Endothelial cell of umbilical vein (primary cell): ENCODE measurements around the gene VPS9D1. TPM values are rescaled to one million over a fixed set of nuclear protein-coding genes. Genes with fewer than 3 reads are reported as not detected.
A peak's percentile ranks its signal among the peaks of the same experiment; 100 is the strongest.

Experiments used
- BruUV-seq: library from RNA; stranded (reverse); fragments of 400-500 nt; replicated peaks from 2 replicates; lab custom pipeline; 2021; lab: Mats Ljungman, UMichigan
- CTCF ChIA-PET: fragments of 300-600, 350-600 bp; sonication (Branson Sonifier 250); formaldehyde crosslinking; loops from one replicate; lab custom pipeline; 2021; ENCODE audit warnings: antibody characterized with exemption, inconsistent platforms; lab: Charles Lee
- POLR2A ChIA-PET: fragments of 300-600, 350-600 bp; sonication (Branson Sonifier 250); formaldehyde crosslinking; loops from one replicate; lab custom pipeline; 2021; ENCODE audit warnings: antibody characterized with exemption, inconsistent platforms; lab: Charles Lee
- DNase-seq: peaks from one replicate; pipeline ENCODE4 v3.0.0-alpha.2; 2011; ENCODE audit warnings: low read depth, low spot score
- FAIRE-seq: peaks from 2 replicates; lab custom pipeline; 2011; peaks lifted over from hg19 to GRCh38; lab: Jason Lieb, UNC
- H2AFZ ChIP-seq: 2 replicates; pipeline ENCODE4 v1.6.0; 2012; ENCODE audit warnings: low read depth, low read length, control low read depth, inconsistent platforms
- H3K27ac ChIP-seq: 2 replicates; pipeline ENCODE4 v1.5.1; 2011; ENCODE audit warnings: low read depth, mild to moderate bottlenecking, control low read depth, low read length, moderate library complexity; ENCODE audit not compliant: insufficient read depth
- H3K27me3 ChIP-seq, 2 experiments: 2 replicates each; pipeline versions ENCODE4 v1.6.0 to v1.6.1; 2011; ENCODE audit warnings: low read length in 2 of 2, mixed read lengths in 1 of 2; ENCODE audit not compliant: control insufficient read depth in 2 of 2, insufficient read depth in 2 of 2
- H3K36me3 ChIP-seq, 2 experiments: 2 replicates in 1 of 2; 3 replicates in 1 of 2; pipeline ENCODE4 v1.5.1; 2011; ENCODE audit warnings: low read length in 2 of 2, mild to moderate bottlenecking in 1 of 2, moderate library complexity in 1 of 2; ENCODE audit not compliant: control insufficient read depth in 2 of 2, insufficient read depth in 2 of 2; ENCODE audit errors: extremely low read depth in 1 of 2
- H3K4me1 ChIP-seq: 3 replicates; pipeline ENCODE4 v1.5.1; 2011; ENCODE audit warnings: mild to moderate bottlenecking, low read length; ENCODE audit not compliant: control insufficient read depth, insufficient read depth; ENCODE audit errors: extremely low read depth
- H3K4me2 ChIP-seq: 2 replicates; pipeline ENCODE4 v1.6.1; 2011; ENCODE audit warnings: low read length, control low read depth, mixed read lengths; ENCODE audit not compliant: insufficient read depth
- H3K4me3 ChIP-seq, 3 experiments: fragments of 200-600 bp in 1 of 3; sonication (generic), shearing (Covaris generic) in 1 of 3; replicated peaks in 1 of 3; 2 replicates each; pipeline ENCODE4 v1.5.1; 2011 to 2016; ENCODE audit warnings: control low read depth in 3 of 3, low read length in 3 of 3, mild to moderate bottlenecking in 2 of 3, inconsistent platforms in 1 of 3, low read depth in 1 of 3, moderate library complexity in 1 of 3; ENCODE audit not compliant: insufficient read depth in 1 of 3
- H3K79me2 ChIP-seq: 2 replicates; pipeline ENCODE4 v1.6.0; 2012; ENCODE audit warnings: low read length, inconsistent platforms; ENCODE audit not compliant: control insufficient read depth, insufficient read depth
- H3K9ac ChIP-seq: replicated peaks from 2 replicates; pipeline ENCODE3; 2011; ENCODE audit warnings: low read length, control low read depth; ENCODE audit not compliant: insufficient read depth; ENCODE audit errors: extremely low read depth
- H3K9me1 ChIP-seq: replicated peaks from 3 replicates; pipeline ENCODE4 v1.6.0; 2011; ENCODE audit warnings: mild to moderate bottlenecking, low read length; ENCODE audit not compliant: control insufficient read depth, insufficient read depth; ENCODE audit errors: extremely low read depth
- H3K9me3 ChIP-seq: replicated peaks from 2 replicates; pipeline ENCODE4 v1.5.1; 2012; ENCODE audit warnings: low read length, inconsistent platforms; ENCODE audit not compliant: control insufficient read depth, insufficient read depth
- H4K20me1 ChIP-seq: replicated peaks from 2 replicates; pipeline ENCODE3; 2011; ENCODE audit warnings: mild to moderate bottlenecking, low read length; ENCODE audit not compliant: control insufficient read depth, insufficient read depth; ENCODE audit errors: extremely low read depth
- FOS ChIP-seq: IDR thresholded peaks from 2 replicates; pipeline ENCODE4 v1.6.1; 2011; ENCODE audit warnings: mild to moderate bottlenecking, low read length, moderate library complexity, borderline replicate concordance; ENCODE audit not compliant: insufficient read depth
- MYC ChIP-seq: IDR thresholded peaks from one replicate; pipeline ENCODE4 v1.6.1; 2011; ENCODE audit warnings: mild to moderate bottlenecking, low read depth, low read length
- POLR2A ChIP-seq: IDR thresholded peaks from 2 replicates; pipeline ENCODE4 v1.6.1; 2012; ENCODE audit warnings: low read depth, mild to moderate bottlenecking, control low read depth, low read length
- dilution Hi-C: fragments of 300-500 bp; cut with MboI; formaldehyde crosslinking; loops from one replicate; pipeline ENCODE4 v1.15.0; 2019; ENCODE audit warnings: low sequenced_read_pairs; ENCODE audit not compliant: extremely low pct_ligation_motif_present
- intact Hi-C: fragments of 100-400 bp; cut with micrococcal nuclease; formaldehyde crosslinking; loops from one replicate; pipeline ENCODE4 v1.10.0; 2022
- polyA plus RNA-seq, 4 experiments: library from polyadenylated mRNA; depleted of rRNA in 3 of 4; stranded (reverse) in 3 of 4; unstranded in 1 of 4; fragments of >200 nt; gene quantifications; 2 replicates each; pipeline versions ENCODE4 v1.2.1 to v1.2.3, GENCODE V29; 2011 to 2012; ENCODE audit warnings: missing spikeins in 1 of 4
- total RNA-seq: library from RNA; stranded (reverse); gene quantifications from 2 replicates; pipeline ENCODE4 v1.2.3, GENCODE V29; 2021
- TF ChIP-seq, protein P1 (sequence below), 2 donors: IDR thresholded peaks; 1 replicate in 1 of 2; 2 replicates in 1 of 2; pipeline ENCODE4 v1.5.1; 2011; ENCODE audit warnings: low read length in 2 of 2, mild to moderate bottlenecking in 2 of 2, moderate library complexity in 2 of 2, control low read depth in 1 of 2, inconsistent platforms in 1 of 2, low read depth in 1 of 2; ENCODE audit not compliant: insufficient read depth in 1 of 2; ENCODE audit errors: extremely low read depth in 1 of 2
- TF ChIP-seq, protein P2 (sequence below): IDR thresholded peaks from 2 replicates; pipeline ENCODE4 v1.6.1; 2011; ENCODE audit not compliant: insufficient read depth, insufficient read length

Gene VPS9D1
- total and polyA plus RNA-seq, 2 donors (not counting 3 experiments of a cell fraction or from before 2014, with no cell fraction given): 15.5 to 17.3 TPM

DNA sequence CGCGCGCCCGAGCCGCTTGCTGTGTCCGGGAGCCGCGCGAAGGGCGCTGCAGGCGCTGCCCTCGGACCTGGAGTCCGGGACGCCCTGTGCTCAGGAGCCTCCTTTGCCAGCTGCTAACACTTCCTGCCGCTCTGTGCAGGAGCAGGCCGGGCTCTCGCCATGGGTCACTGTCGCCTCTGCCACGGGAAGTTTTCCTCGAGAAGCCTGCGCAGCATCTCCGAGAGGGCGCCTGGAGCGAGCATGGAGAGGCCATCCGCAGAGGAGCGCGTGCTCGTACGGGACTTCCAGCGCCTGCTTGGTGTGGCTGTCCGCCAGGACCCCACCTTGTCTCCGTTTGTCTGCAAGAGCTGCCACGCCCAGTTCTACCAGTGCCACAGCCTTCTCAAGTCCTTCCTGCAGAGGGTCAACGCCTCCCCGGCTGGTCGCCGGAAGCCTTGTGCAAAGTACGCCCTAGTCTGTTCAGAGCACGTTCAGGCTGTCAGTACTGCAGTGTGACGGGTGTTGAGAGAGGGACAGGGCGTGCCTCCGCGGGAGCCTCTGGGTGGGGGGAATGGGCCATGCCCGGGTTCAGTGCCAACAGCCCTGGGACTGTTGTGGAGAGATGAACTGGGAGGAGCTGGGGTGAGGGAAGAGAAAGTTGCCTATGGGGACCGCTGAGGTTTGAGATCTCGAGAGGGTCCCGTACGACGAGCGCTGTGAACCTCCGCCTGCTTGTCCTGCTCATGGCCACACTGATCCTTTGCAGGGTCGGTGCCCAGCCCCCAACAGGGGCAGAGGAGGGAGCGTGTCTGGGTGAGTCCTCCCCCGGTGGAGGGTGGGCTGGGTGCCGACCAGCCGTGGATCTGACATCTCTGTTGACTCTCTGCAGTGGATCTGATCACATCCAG is 1.9 kb upstream of the VPS9D1 start:
- POLR2A ChIA-PET: no interaction called here
- Histone ChIP-seq H3K79me2 (peaks cover 33% of the 10 kb centered on the region), H3K9me1 (no peaks in the 10 kb centered on the region), H4K20me1 (no peaks in the 10 kb centered on the region), H3K9ac (peak overlapping the region; percentile 95), H3K36me3 (peaks cover 0 to 16% of the 10 kb centered on the region in 2 experiments), H3K4me1 (peaks cover 36% of the 10 kb centered on the region), H3K4me2 (peak overlapping the region; percentile 62), H3K4me3 (peak overlapping the region; percentile 57 to 76 (median 63)), H3K27ac (peak overlapping the region; percentile 95), H3K27me3 (no peaks in the 10 kb centered on the region), H2AFZ (no peak overlapping the region), H3K9me3 (no peaks in the 10 kb centered on the region)
- peak; percentile 50 for DNase-seq
- CTCF ChIA-PET: interaction anchor here (1.9 kb wide), 1 partner anchor 17 kb away, joined by 12 read pairs; no protein-coding TSS in a partner anchor
- TF ChIP-seq POLR2A (peak; percentile 22), MYC (no peak), FOS (no peak)
- TF ChIP-seq, protein P1, sequence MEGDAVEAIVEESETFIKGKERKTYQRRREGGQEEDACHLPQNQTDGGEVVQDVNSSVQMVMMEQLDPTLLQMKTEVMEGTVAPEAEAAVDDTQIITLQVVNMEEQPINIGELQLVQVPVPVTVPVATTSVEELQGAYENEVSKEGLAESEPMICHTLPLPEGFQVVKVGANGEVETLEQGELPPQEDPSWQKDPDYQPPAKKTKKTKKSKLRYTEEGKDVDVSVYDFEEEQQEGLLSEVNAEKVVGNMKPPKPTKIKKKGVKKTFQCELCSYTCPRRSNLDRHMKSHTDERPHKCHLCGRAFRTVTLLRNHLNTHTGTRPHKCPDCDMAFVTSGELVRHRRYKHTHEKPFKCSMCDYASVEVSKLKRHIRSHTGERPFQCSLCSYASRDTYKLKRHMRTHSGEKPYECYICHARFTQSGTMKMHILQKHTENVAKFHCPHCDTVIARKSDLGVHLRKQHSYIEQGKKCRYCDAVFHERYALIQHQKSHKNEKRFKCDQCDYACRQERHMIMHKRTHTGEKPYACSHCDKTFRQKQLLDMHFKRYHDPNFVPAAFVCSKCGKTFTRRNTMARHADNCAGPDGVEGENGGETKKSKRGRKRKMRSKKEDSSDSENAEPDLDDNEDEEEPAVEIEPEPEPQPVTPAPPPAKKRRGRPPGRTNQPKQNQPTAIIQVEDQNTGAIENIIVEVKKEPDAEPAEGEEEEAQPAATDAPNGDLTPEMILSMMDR (IDR thresholded peaks at IDR 0.05; ENCODE audit: extremely low read depth in 1 of 2, insufficient read depth in 1 of 2, low read depth in 1 of 2, low read length in 2 of 2): no peak
- TF ChIP-seq, protein P2, sequence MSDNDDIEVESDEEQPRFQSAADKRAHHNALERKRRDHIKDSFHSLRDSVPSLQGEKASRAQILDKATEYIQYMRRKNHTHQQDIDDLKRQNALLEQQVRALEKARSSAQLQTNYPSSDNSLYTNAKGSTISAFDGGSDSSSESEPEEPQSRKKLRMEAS: no peak
- intact Hi-C loops (loop anchor here (1.0 to 10.0 kb wide), 5 partner anchors 22 to 200 kb away; partner anchors contain the start of genes CPNE7, FANCA and TUBB3), dilution Hi-C loops (no loop called here)
- peak; percentile 82 for FAIRE-seq
- TSS peak; percentile 2 for BruUV-seq
